Fibroblast of lung (primary cell): Measurements from ENCODE around the gene ZNF319. TPM values are rescaled to one million over a fixed set of nuclear protein-coding genes. Genes with fewer than 3 reads are reported as not detected.

Experiments
- DNase-seq, 2 donors: peaks; one replicate each; pipeline versions ENCODE4 v3.0.0 to v3.0.0-alpha.2; 2010; ENCODE audit warnings: low read depth in 2 of 2
- H2AFZ ChIP-seq: 2 replicates; pipeline ENCODE4 v1.5.1; 2012; ENCODE audit warnings: low read length, control low read depth, inconsistent platforms
- H3K27ac ChIP-seq: 2 replicates; pipeline ENCODE4 v1.5.1; 2011; ENCODE audit warnings: low read length, control low read depth; ENCODE audit not compliant: insufficient read depth
- H3K27me3 ChIP-seq: 2 replicates; pipeline ENCODE4 v1.5.1; 2011; ENCODE audit warnings: mild to moderate bottlenecking, low read length; ENCODE audit not compliant: control insufficient read depth, insufficient read depth
- H3K36me3 ChIP-seq: 2 replicates; pipeline ENCODE4 v1.5.1; 2011; ENCODE audit warnings: low read length; ENCODE audit not compliant: control insufficient read depth, insufficient read depth
- H3K4me1 ChIP-seq: 2 replicates; pipeline ENCODE4 v1.5.1; 2011; ENCODE audit warnings: low read length; ENCODE audit not compliant: control insufficient read depth, insufficient read depth; ENCODE audit errors: extremely low read depth
- H3K4me2 ChIP-seq: 2 replicates; pipeline ENCODE4 v1.5.1; 2011; ENCODE audit warnings: low read length, control low read depth; ENCODE audit not compliant: insufficient read depth; ENCODE audit errors: extremely low read depth
- H3K4me3 ChIP-seq, 4 experiments: fragments of 200-600 bp in 1 of 4; sonication (generic) in 1 of 4; replicated peaks in 1 of 4; 2 replicates each; pipeline ENCODE4 v1.5.1; 2011 to 2016; ENCODE audit warnings: low read length in 4 of 4, low read depth in 3 of 4, mild to moderate bottlenecking in 3 of 4, control low read depth in 2 of 4, inconsistent platforms in 1 of 4, mixed read lengths in 1 of 4; ENCODE audit not compliant: insufficient read depth in 1 of 4; ENCODE audit errors: control extremely low read depth in 1 of 4
- H3K79me2 ChIP-seq: 2 replicates; pipeline ENCODE4 v1.5.1; 2012; ENCODE audit warnings: mild to moderate bottlenecking, low read length, inconsistent platforms; ENCODE audit not compliant: control insufficient read depth, insufficient read depth
- H3K9ac ChIP-seq: 2 replicates; pipeline ENCODE4 v1.5.1; 2011; ENCODE audit warnings: mild to moderate bottlenecking, low read length, control low read depth; ENCODE audit not compliant: insufficient read depth
- H3K9me3 ChIP-seq: 2 replicates; pipeline ENCODE4 v1.5.1; 2012; ENCODE audit warnings: low read depth, low read length; ENCODE audit not compliant: control insufficient read depth, insufficient read depth
- H4K20me1 ChIP-seq: 2 replicates; pipeline ENCODE4 v1.5.1; 2011; ENCODE audit warnings: low read length; ENCODE audit not compliant: control insufficient read depth, insufficient read depth; ENCODE audit errors: extremely low read depth
- EZH2 ChIP-seq: IDR thresholded peaks from 2 replicates; pipeline ENCODE4 v1.5.1; 2012; ENCODE audit warnings: low read length, control low read depth, mild to moderate bottlenecking; ENCODE audit errors: missing control alignments
- polyA plus RNA-seq, 2 donors: library from polyadenylated mRNA; depleted of rRNA in 1 of 2; stranded (reverse) in 1 of 2; unstranded in 1 of 2; fragments of >200 nt; gene quantifications; 2 replicates each; pipeline ENCODE4 v1.2.1, GENCODE V29; 2011 to 2012; ENCODE audit warnings: missing spikeins in 1 of 2
- total RNA-seq: library from RNA; depleted of rRNA; stranded (reverse); fragments of >200 nt; gene quantifications from 2 replicates; pipeline ENCODE4 v1.2.1, GENCODE V29; 2014
- TF ChIP-seq, protein P1 (sequence below), 2 donors: IDR thresholded peaks in 1 of 2; conservative IDR thresholded peaks in 1 of 2; 1 replicate in 1 of 2; 2 replicates in 1 of 2; pipeline ENCODE4 v1.5.1; 2011 to 2012; ENCODE audit warnings: low read length in 2 of 2, control low read depth in 1 of 2, inconsistent platforms in 1 of 2, low read depth in 1 of 2, mild to moderate bottlenecking in 1 of 2

ZNF319 gene
- total and polyA plus RNA-seq, 2 donors (not counting 1 experiment from before 2014, with no cell fraction given) = 2.6 to 4.1 TPM

DNA sequence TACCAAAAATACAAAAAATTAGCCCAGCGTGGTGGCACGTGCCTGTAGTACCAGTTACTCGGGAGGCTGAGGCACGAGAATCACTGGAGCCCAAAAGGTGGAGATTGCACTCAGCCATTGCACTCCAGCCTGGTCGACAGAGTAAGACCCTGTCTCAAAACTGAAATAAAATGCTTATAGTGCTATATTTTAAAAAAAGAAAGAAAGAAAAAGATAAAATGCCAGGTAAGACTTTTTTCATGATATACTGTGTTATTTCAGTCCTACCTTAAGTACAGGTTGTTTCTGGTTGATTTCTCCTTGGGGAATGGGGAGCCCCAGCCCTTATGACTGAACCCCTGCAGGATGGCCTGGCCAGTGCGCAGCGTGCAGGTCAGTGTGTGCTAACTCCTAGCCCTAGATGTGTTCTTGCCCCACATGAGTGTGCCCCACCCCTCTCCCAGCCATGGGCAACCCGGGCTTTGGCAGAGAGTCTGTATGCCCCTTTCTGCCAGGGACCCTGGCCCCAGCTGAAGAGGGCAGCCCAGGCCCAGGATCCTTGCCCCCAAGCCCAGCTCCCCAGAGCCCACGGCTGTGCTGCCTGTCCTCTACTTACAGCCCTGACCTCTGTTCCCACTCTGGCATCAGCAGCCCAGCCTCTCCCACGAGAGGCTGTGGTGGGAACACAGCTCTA, 30.9 kb downstream of the ZNF319 start:
- Histone ChIP-seq H2AFZ (no peak overlapping the region), H3K9me3 (no peaks in the 10 kb centered on the region), H3K4me3 (no peak overlapping the region), H4K20me1 (no peaks in the 10 kb centered on the region), H3K36me3 (no peaks in the 10 kb centered on the region), H3K27me3 (no peaks in the 10 kb centered on the region), H3K4me1 (no peaks in the 10 kb centered on the region), H3K27ac (no peak overlapping the region), H3K9ac (no peak overlapping the region), H3K79me2 (no peaks in the 10 kb centered on the region), H3K4me2 (no peak overlapping the region)
- TF ChIP-seq EZH2 = no peak
- TF ChIP-seq, protein P1, sequence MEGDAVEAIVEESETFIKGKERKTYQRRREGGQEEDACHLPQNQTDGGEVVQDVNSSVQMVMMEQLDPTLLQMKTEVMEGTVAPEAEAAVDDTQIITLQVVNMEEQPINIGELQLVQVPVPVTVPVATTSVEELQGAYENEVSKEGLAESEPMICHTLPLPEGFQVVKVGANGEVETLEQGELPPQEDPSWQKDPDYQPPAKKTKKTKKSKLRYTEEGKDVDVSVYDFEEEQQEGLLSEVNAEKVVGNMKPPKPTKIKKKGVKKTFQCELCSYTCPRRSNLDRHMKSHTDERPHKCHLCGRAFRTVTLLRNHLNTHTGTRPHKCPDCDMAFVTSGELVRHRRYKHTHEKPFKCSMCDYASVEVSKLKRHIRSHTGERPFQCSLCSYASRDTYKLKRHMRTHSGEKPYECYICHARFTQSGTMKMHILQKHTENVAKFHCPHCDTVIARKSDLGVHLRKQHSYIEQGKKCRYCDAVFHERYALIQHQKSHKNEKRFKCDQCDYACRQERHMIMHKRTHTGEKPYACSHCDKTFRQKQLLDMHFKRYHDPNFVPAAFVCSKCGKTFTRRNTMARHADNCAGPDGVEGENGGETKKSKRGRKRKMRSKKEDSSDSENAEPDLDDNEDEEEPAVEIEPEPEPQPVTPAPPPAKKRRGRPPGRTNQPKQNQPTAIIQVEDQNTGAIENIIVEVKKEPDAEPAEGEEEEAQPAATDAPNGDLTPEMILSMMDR (conservative IDR thresholded peaks at IDR 0.05 in 1 of 2, IDR thresholded peaks at IDR 0.05 in 1 of 2; ENCODE audit: low read depth in 1 of 2, low read length in 2 of 2) = no peak
- no peak for DNase-seq

DNA sequence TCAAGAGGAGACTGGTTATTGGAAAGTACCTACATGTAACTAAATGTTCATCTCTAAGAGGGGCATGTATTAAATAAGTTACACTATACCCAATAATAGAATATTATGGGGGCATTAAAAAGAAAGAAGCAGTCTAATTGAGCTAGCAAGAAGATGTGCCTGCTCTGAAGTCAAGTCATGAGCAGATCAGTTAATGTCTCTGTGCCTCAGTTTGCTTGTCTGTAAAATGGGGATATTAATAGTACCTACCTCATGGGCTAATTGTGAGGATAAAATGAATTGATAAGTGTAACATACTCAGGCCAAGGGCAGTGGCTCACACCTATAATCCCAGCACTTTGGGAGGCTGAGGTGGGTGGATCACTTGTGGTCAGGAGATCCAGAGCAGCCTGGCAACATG, 32.6 kb downstream of the ZNF319 start:
- Histone ChIP-seq H3K27ac (no peak overlapping the region), H3K27me3 (peaks cover 3% of the 10 kb centered on the region), H3K79me2 (no peaks in the 10 kb centered on the region), H2AFZ (no peak overlapping the region), H3K36me3 (no peaks in the 10 kb centered on the region), H3K4me3 (no peak overlapping the region), H3K9me3 (no peaks in the 10 kb centered on the region), H3K4me1 (no peaks in the 10 kb centered on the region), H4K20me1 (no peaks in the 10 kb centered on the region), H3K9ac (no peak overlapping the region), H3K4me2 (no peak overlapping the region)
- TF ChIP-seq, protein P1 (conservative IDR thresholded peaks at IDR 0.05 in 1 of 2, IDR thresholded peaks at IDR 0.05 in 1 of 2; ENCODE audit: low read depth in 1 of 2, low read length in 2 of 2) = no peak
- no peak for TF ChIP-seq EZH2
- DNase-seq = no peak

DNA sequence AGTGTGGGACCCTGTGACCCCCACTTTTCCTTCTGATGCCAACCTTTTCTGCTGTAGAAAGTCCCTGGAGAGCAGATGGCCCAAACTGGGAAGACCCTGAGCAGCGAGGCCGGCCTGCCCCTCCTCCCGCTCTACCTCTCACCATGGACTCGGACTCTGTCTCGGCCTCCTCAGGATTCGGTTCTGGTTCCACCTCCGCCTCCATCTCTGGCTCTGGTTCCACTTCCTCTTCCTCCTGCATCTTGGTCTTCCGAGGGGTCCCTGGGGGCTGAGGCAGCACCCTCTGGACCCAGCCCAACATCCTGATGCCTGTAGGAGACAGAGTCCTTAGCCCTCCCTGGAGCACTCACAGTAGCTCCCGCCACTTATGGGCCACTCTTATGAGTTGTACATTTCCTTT, 33.5 kb downstream of the ZNF319 start:
- H3K4me3 ChIP-seq = no peak overlapping the region
- TF ChIP-seq EZH2 = no peak
- TF ChIP-seq, protein P1 (conservative IDR thresholded peaks at IDR 0.05 in 1 of 2, IDR thresholded peaks at IDR 0.05 in 1 of 2; ENCODE audit: low read depth in 1 of 2, low read length in 2 of 2) = no peak
- no peaks in the 10 kb centered on the region for H3K4me1 ChIP-seq
- H3K4me2 ChIP-seq = no peak overlapping the region
- no peak overlapping the region for H2AFZ ChIP-seq
- no peak overlapping the region for H3K9ac ChIP-seq
- peaks cover 3% of the 10 kb centered on the region for H3K27me3 ChIP-seq
- H3K79me2 ChIP-seq = no peaks in the 10 kb centered on the region
- H3K9me3 ChIP-seq = no peaks in the 10 kb centered on the region
- H4K20me1 ChIP-seq = no peaks in the 10 kb centered on the region
- no peak for DNase-seq
- H3K36me3 ChIP-seq = no peaks in the 10 kb centered on the region
- H3K27ac ChIP-seq = no peak overlapping the region
